ENCODE measurements around the gene SPAM1.
"Not testable (repeated sequence)": the region's sequence is repeated elsewhere in the genome, so short reads cannot be mapped to it uniquely, and the experiment has no call there.

Gene SPAM1

GRCh38 chr7:123977081-123977480, 52.0 kb downstream of the SPAM1 start:
- FAIRE-seq: no peak
- no peak for TF ChIP-seq POLR2A (IDR thresholded peaks at IDR 0.05; ENCODE audit: low read depth, low read length)
- DNase-seq (ENCODE audit: insufficient read length, low spot score): no peak

- no peak for TF ChIP-seq POLR2A (IDR thresholded peaks at IDR 0.05; ENCODE audit: low read depth, low read length)
- no peak for FAIRE-seq
- no peak for DNase-seq (ENCODE audit: insufficient read length, low spot score)
Observed at GRCh38 chr7:123979876-123980275, 54.8 kb downstream of the SPAM1 start.

GRCh38 chr7:123987445-123987844, 62.4 kb downstream of the SPAM1 start:
- no peak for FAIRE-seq
- no peak for DNase-seq (ENCODE audit: insufficient read length, low spot score)
- no peak for TF ChIP-seq POLR2A (IDR thresholded peaks at IDR 0.05; ENCODE audit: low read depth, low read length)

GRCh38 chr7:123992913-123993518, 68.0 kb downstream of the SPAM1 start:
- no peak for TF ChIP-seq POLR2A (IDR thresholded peaks at IDR 0.05; ENCODE audit: low read depth, low read length)
- FAIRE-seq: no peak

GRCh38 chr7:123993996-123994395, 69.0 kb downstream of the SPAM1 start:
- DNase-seq (ENCODE audit: insufficient read length, low spot score) (no peak), FAIRE-seq (no peak)
- TF ChIP-seq POLR2A (IDR thresholded peaks at IDR 0.05; ENCODE audit: low read depth, low read length): no peak

More at GRCh38 chr7:123992913-123993518, 68.0 kb downstream of the SPAM1 start:
- no peak for DNase-seq (ENCODE audit: insufficient read length, low spot score)

GRCh38 chr7:123994449-123994848, 69.4 kb downstream of the SPAM1 start:
- DNase-seq (ENCODE audit: insufficient read length, low spot score) (no peak), FAIRE-seq (no peak)
- no peak for TF ChIP-seq POLR2A (IDR thresholded peaks at IDR 0.05; ENCODE audit: low read depth, low read length)

GRCh38 chr7:123995617-123996326, 70.7 kb downstream of the SPAM1 start:
- DNase-seq (ENCODE audit: insufficient read length, low spot score) (no peak), FAIRE-seq (no peak)
- TF ChIP-seq POLR2A (IDR thresholded peaks at IDR 0.05; ENCODE audit: low read depth, low read length): no peak

- no peak for TF ChIP-seq POLR2A (IDR thresholded peaks at IDR 0.05; ENCODE audit: low read depth, low read length)
- DNase-seq (ENCODE audit: insufficient read length, low spot score): no peak
- no peak for FAIRE-seq
Observed at GRCh38 chr7:123996327-123996625, 71.2 kb downstream of the SPAM1 start.

GRCh38 chr7:123998921-123999320, 73.9 kb downstream of the SPAM1 start:
- DNase-seq (ENCODE audit: insufficient read length, low spot score) (no peak), FAIRE-seq (no peak)
- TF ChIP-seq POLR2A (IDR thresholded peaks at IDR 0.05; ENCODE audit: low read depth, low read length): no peak

GRCh38 chr7:123999703-124000102, 74.7 kb downstream of the SPAM1 start:
- TF ChIP-seq POLR2A (IDR thresholded peaks at IDR 0.05; ENCODE audit: low read depth, low read length): no peak
- no peak for FAIRE-seq
- DNase-seq (ENCODE audit: insufficient read length, low spot score): no peak

- DNase-seq (ENCODE audit: insufficient read length, low spot score); FAIRE-seq: not testable (repeated sequence)
Observed at GRCh38 chr7:124008296-124008695, 83.3 kb downstream of the SPAM1 start.

- no peak for TF ChIP-seq POLR2A (IDR thresholded peaks at IDR 0.05; ENCODE audit: low read depth, low read length)
- DNase-seq (ENCODE audit: insufficient read length, low spot score): no peak
- no peak for FAIRE-seq
Observed at GRCh38 chr7:124009321-124009720, 84.3 kb downstream of the SPAM1 start.

All from H54 (cell line).